Transverse colon (tissue), 4 donors: Measurements from ENCODE around the gene DNAI7. TPM values are rescaled to one million over a fixed set of nuclear protein-coding genes. Genes with fewer than 3 reads are reported as not detected.

Experiments used
- DNase-seq: peaks from one replicate; pipeline ENCODE4 v3.0.0-alpha.2; 2019
- H3K27ac ChIP-seq, 4 donors: fragments of 200-600 bp; sonication (generic); 2 replicates each; pipeline ENCODE4 v1.5.1; 2016 to 2018; ENCODE audit warnings: inconsistent platforms in 4 of 4
- H3K27me3 ChIP-seq: fragments of 200-600 bp; sonication (generic); 2 replicates; pipeline ENCODE4 v1.5.1; 2017; ENCODE audit warnings: inconsistent platforms
- H3K36me3 ChIP-seq, 4 donors: fragments of 200-600 bp; sonication (generic); 2 replicates each; pipeline ENCODE4 v1.5.1; 2017 to 2019; ENCODE audit warnings: inconsistent platforms in 4 of 4
- H3K4me1 ChIP-seq, 4 donors: fragments of 200-600 bp; sonication (generic); 2 replicates each; pipeline ENCODE4 v1.5.1; 2017 to 2020; ENCODE audit warnings: inconsistent platforms in 4 of 4
- H3K4me3 ChIP-seq, 4 donors: fragments of 200-600 bp; sonication (generic); 1 replicate in 1 of 4; 2 replicates in 3 of 4; pipeline versions ENCODE4 v1.5.1 to v1.6.1; 2017 to 2019; ENCODE audit warnings: inconsistent platforms in 4 of 4
- H3K9me3 ChIP-seq, 2 donors: fragments of 200-600 bp; sonication (generic); 2 replicates each; pipeline ENCODE4 v1.5.1; 2017 to 2019; ENCODE audit warnings: inconsistent platforms in 2 of 2
- CTCF ChIP-seq, 5 experiments: fragments of 200-600 bp in 3 of 5; fragments of 450-650 bp in 2 of 5; sonication (generic) in 3 of 5; IDR thresholded peaks; 1 replicate in 2 of 5; 2 replicates in 3 of 5; pipeline ENCODE4 v1.5.1; 2016 to 2017; ENCODE audit warnings: antibody characterized with exemption in 5 of 5, inconsistent platforms in 3 of 5, mild to moderate bottlenecking in 2 of 5, moderate library complexity in 1 of 5
- EP300 ChIP-seq: sonication (generic); formaldehyde crosslinking; IDR thresholded peaks from one replicate; pipeline ENCODE4 v1.6.1; 2017; ENCODE audit warnings: antibody characterized with exemption, low read depth
- POLR2A ChIP-seq: fragments of 450-650 bp; IDR thresholded peaks from one replicate; pipeline ENCODE4 v1.6.1; 2016; ENCODE audit warnings: antibody characterized with exemption, mild to moderate bottlenecking, moderate library complexity
- POLR2AphosphoS5 ChIP-seq, 3 donors: sonication (generic); formaldehyde crosslinking; IDR thresholded peaks; one replicate each; pipeline ENCODE4 v1.6.1; 2016; ENCODE audit warnings: antibody characterized with exemption in 3 of 3
- WGBS, 2 donors: methylation state at CpG; one replicate each; pipeline ENCODE4 v1.1.5; 2018; ENCODE audit warnings: low coverage in 1 of 2; 5-methylcytosine and 5-hydroxymethylcytosine counted together
- in situ Hi-C, 4 donors: fragments of 200-750 bp; cut with MboI; loops; one replicate each; pipeline versions ENCODE4 v1.15.0 to v1.15.1; 2017; ENCODE audit warnings: low sequenced_read_pairs in 3 of 4, low pct_ligation_motif_present in 1 of 4, low pct_unique_long_range_greater_than_20kb in 1 of 4
- intact Hi-C: fragments of 100-400 bp; cut with DNase I; formaldehyde crosslinking; loops from one replicate; pipeline ENCODE4 v1.15.1; 2023; ENCODE audit warnings: low total_unique reads
- total RNA-seq, 4 donors: library from RNA; depleted of rRNA; stranded (reverse); fragments of >200 nt; gene quantifications; one replicate each; pipeline ENCODE4 v1.1.0, GENCODE V29; 2016

The DNAI7 gene
- total RNA-seq, 4 donors from 2014 or later = 0.32 TPM; not detected in 3

- WGBS, 2 donors = 91 to 92% methylated on average over 5 of the region's 5 CpGs
- Histone ChIP-seq H3K27ac (no peak overlapping the region), H3K4me1 (no peaks in the 10 kb centered on the region), H3K27me3 (no peaks in the 10 kb centered on the region), H3K36me3 (no peaks in the 10 kb centered on the region), H3K9me3 (no peaks in the 10 kb centered on the region), H3K4me3 (no peak overlapping the region)
- TF ChIP-seq EP300 (no peak), POLR2AphosphoS5 (IDR thresholded peaks at IDR 0.05) (no peak), POLR2A (no peak), CTCF (IDR thresholded peaks at IDR 0.05) (no peak)
- intact Hi-C loops = no loop called here
- in situ Hi-C loops = no loop called here
- no peak for DNase-seq
These were observed 115.6 kb downstream of the DNAI7 start for GRCh38 chr12:25079393-25079792.

- WGBS, 2 donors = 52 to 56% methylated on average over 2 of the region's 2 CpGs
- TF ChIP-seq POLR2AphosphoS5 (IDR thresholded peaks at IDR 0.05) (no peak), POLR2A (no peak), CTCF (IDR thresholded peaks at IDR 0.05) (no peak), EP300 (no peak)
- intact Hi-C loops (no loop called here), in situ Hi-C loops (no loop called here)
- Histone ChIP-seq H3K9me3 (no peaks in the 10 kb centered on the region), H3K4me1 (no peaks in the 10 kb centered on the region), H3K27ac (no peak overlapping the region), H3K4me3 (no peak overlapping the region), H3K27me3 (no peaks in the 10 kb centered on the region), H3K36me3 (no peaks in the 10 kb centered on the region)
- no peak for DNase-seq
These were observed 120.0 kb downstream of the DNAI7 start for GRCh38 chr12:25074954-25075353.

- H3K9me3 ChIP-seq = no peaks in the 10 kb centered on the region
- H3K27ac ChIP-seq = no peak overlapping the region
- H3K4me3 ChIP-seq = no peak overlapping the region
- no peak for DNase-seq
- in situ Hi-C loops = no loop called here
- intact Hi-C loops = no loop called here
- no peaks in the 10 kb centered on the region for H3K4me1 ChIP-seq
- TF ChIP-seq CTCF (IDR thresholded peaks at IDR 0.05) (no peak), POLR2A (no peak), POLR2AphosphoS5 (IDR thresholded peaks at IDR 0.05) (no peak), EP300 (no peak)
- H3K27me3 ChIP-seq = no peaks in the 10 kb centered on the region
- H3K36me3 ChIP-seq = no peaks in the 10 kb centered on the region
- whole genome bisulfite sequencing, 2 donors = 63 to 67% methylated on average over 3 of the region's 3 CpGs
These were observed 120.8 kb downstream of the DNAI7 start for GRCh38 chr12:25074113-25074512.

- in situ Hi-C loops (no loop called here), intact Hi-C loops (no loop called here)
- H3K4me1 ChIP-seq = no peaks in the 10 kb centered on the region
- DNase-seq = no peak
- H3K27ac ChIP-seq = no peak overlapping the region
- no peaks in the 10 kb centered on the region for H3K27me3 ChIP-seq
- no peak for TF ChIP-seq POLR2A
- H3K36me3 ChIP-seq = no peaks in the 10 kb centered on the region
- no peaks in the 10 kb centered on the region for H3K9me3 ChIP-seq
- WGBS, 2 donors = 69 to 73% methylated on average over 4 of the region's 4 CpGs
- no peak overlapping the region for H3K4me3 ChIP-seq
These were observed 121.9 kb downstream of the DNAI7 start for GRCh38 chr12:25072906-25073650.

GRCh38 chr12:25071366-25071765 lies 123.6 kb downstream of the DNAI7 start:
- intact Hi-C loops = no loop called here
- TF ChIP-seq EP300 (no peak), POLR2A (no peak), POLR2AphosphoS5 (IDR thresholded peaks at IDR 0.05) (no peak), CTCF (IDR thresholded peaks at IDR 0.05) (no peak)
- H3K36me3 ChIP-seq = no peaks in the 10 kb centered on the region
- no peaks in the 10 kb centered on the region for H3K27me3 ChIP-seq
- WGBS, 2 donors = 54 to 75% methylated on average over 1 of the region's 1 CpG
- no peak overlapping the region for H3K4me3 ChIP-seq
- H3K27ac ChIP-seq = no peak overlapping the region
- no peaks in the 10 kb centered on the region for H3K4me1 ChIP-seq
- in situ Hi-C loops = no loop called here
- no peak for DNase-seq
- no peaks in the 10 kb centered on the region for H3K9me3 ChIP-seq
